ENCODE data around the gene GYS1.

Gene GYS1

DNA sequence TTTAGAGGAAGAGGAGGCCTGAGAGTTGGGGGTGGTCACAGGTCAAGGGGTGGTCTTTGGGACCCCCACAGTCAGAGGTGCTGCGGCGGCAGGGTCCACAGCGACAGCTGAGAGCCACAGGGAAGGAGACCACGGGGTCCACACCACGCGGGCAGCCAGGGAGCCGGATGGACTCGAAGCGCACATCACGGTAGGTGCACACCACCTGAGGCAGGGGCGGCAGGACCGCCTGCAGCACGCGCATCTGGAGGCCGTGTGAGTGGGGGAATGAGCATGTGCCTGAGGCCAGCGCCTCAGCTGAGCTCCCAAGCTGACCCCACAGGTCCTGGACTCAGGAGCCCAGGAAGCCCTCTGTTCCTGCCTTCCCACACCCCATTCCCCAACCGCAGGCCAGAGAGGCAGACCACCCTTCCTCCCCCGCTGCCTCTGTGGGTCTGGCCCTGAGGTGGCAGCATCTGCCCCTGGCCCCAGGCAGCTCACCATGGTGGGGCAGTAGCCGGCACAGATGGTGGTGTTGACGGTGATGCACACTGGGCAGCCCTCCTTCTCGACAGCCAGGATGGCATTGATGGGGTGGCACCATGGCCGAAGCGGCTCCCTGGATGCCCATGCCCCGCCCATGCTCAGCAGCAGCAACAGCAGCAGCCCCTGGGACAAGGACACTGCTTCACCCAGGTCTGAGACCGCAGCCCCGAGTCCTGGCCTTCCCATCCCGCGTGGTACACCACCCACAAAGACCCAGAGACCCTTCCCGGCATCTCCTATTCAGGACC is 23.1 kb upstream of the GYS1 start:
- TF ChIP-seq GATA3 (IDR thresholded peaks at IDR 0.05; ENCODE audit: low read depth, low read length) (no peak), GATA2 (IDR thresholded peaks at IDR 0.05; ENCODE audit: low read depth, low read length) (no peak)

DNA sequence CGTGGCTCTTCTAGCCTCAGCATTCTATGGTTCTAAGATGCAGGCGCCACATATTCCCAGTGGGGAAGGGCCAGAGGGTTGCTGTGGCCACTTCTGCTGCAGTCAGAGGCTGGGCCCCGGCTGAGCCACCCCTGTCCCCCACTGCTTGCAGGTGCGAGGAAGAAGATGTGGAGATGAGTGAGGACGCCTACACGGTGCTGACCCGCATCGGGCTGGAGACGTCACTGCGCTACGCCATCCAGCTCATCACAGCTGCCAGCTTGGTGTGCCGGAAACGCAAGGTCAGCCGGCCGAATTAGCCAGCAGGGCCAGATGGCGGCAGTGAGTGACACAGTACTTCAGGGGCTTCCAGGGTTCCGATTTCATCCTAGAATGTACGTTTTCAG is 21.8 kb upstream of the GYS1 start:
- TF ChIP-seq GATA3 (IDR thresholded peaks at IDR 0.05; ENCODE audit: low read depth, low read length), result no peak
- no peak for TF ChIP-seq GATA2 (IDR thresholded peaks at IDR 0.05; ENCODE audit: low read depth, low read length)

DNA sequence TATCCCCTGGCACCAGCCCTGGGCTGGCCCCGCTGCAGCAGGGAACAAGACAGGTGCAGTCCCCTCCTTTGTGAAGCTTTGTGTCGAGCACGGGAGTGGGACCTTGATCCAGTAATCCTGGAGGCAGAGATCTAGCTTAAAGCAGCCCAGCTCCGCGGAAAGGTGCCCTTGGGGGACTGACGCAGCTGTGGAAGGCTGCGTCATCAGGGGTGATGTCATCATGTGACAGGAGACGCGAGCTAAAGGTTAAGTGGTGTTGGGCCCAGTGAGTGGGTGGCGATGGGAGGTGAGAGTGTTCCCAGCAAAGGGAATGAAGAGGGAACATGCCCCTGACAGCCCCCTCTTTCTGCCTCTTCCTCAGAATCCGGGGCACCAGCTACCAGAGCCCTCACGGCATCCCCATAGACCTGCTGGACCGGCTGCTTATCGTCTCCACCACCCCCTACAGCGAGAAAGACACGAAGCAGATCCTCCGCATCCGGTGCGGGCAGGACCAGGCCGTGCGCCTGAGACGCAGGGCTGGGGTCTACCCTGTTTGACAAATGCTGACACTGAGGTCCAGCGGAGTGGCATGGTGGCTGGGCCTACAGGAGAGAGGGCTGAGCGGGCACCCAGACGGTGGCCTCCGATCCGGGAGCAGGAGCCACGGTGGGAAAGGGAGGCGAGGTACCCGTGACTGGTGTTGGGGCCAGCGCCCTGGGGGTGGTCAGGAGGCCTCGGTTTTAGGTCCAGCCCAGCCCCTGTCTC is 21.2 kb upstream of the GYS1 start:
- TF ChIP-seq GATA2 (IDR thresholded peaks at IDR 0.05; ENCODE audit: low read depth, low read length), result no peak
- no peak for TF ChIP-seq GATA3 (IDR thresholded peaks at IDR 0.05; ENCODE audit: low read depth, low read length)

DNA sequence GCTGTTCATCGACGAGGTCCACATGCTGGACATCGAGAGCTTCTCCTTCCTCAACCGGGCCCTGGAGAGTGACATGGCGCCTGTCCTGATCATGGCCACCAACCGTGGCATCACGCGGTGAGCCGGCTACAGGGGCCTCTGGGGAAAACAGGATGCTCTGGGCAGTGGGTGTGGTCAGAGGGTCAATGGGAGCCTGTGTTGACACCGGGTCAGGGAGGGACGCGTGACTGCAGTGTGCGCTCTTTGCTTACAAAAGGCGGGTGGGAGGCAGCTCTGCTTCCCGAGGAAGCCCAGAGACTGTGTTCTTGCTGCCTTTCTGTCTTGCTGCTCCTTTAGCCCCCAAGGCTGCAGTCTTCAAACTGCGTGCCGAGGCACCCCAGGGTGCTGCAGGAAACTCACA is 18.1 kb upstream of the GYS1 start:
- no peak for TF ChIP-seq GATA3 (IDR thresholded peaks at IDR 0.05; ENCODE audit: low read depth, low read length)
- no peak for TF ChIP-seq GATA2 (IDR thresholded peaks at IDR 0.05; ENCODE audit: low read depth, low read length)

DNA sequence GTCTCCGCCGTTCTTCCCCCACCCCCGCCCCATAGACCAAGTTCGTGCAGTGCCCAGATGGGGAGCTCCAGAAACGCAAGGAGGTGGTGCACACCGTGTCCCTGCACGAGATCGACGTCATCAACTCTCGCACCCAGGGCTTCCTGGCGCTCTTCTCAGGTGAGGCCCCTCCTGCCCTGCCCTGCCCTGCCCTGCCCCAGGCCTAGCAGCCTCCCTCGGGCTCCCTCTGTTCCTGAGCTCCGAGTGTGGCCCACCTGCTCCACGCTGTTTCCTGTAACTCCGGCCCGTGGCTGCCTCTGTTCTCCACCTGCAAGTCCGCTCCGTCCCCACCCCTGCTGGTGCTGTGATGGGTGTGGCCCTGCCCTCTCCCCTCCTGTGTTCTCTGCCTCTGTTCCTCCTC is 17.3 kb upstream of the GYS1 start:
- TF ChIP-seq GATA2 (IDR thresholded peaks at IDR 0.05; ENCODE audit: low read depth, low read length) (no peak), GATA3 (IDR thresholded peaks at IDR 0.05; ENCODE audit: low read depth, low read length) (no peak)

DNA sequence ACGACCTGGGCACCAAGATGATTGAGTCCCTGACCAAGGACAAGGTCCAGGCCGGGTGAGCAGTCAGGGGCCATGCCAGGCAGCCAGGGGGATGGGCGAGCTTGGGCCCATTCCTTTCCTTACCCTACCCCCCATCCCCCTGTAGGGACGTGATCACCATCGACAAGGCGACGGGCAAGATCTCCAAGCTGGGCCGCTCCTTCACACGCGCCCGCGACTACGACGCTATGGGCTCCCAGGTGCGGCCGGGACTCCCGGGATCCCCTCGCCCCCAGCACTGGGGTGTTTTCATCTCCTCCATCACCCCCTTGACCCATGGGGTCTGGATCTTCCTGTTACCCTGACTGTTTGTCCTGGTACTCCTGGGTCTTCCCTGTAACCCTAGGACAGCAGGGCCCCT is 16.7 kb upstream of the GYS1 start:
- TF ChIP-seq GATA2 (IDR thresholded peaks at IDR 0.05; ENCODE audit: low read depth, low read length) (no peak), GATA3 (IDR thresholded peaks at IDR 0.05; ENCODE audit: low read depth, low read length) (no peak)

DNA sequence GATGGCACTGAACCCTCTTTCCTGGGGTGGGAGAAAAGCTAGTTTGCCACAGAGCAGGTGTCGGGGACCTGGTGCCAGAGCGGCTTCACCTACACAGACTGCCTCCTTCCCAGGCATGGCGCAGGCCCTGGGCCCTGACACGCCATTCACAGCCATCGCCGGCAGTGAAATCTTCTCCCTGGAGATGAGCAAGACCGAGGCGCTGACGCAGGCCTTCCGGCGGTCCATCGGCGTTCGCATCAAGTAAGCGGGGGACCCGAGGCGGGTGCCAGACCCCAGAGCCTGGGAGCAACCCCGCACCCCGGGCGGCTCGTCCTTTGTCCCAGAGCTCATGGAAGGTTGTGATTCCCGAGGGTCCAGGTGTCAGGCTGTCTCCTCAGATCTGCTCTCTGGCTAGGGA is 13.8 kb upstream of the GYS1 start:
- TF ChIP-seq GATA2 (IDR thresholded peaks at IDR 0.05; ENCODE audit: low read depth, low read length), result no peak

DNA sequence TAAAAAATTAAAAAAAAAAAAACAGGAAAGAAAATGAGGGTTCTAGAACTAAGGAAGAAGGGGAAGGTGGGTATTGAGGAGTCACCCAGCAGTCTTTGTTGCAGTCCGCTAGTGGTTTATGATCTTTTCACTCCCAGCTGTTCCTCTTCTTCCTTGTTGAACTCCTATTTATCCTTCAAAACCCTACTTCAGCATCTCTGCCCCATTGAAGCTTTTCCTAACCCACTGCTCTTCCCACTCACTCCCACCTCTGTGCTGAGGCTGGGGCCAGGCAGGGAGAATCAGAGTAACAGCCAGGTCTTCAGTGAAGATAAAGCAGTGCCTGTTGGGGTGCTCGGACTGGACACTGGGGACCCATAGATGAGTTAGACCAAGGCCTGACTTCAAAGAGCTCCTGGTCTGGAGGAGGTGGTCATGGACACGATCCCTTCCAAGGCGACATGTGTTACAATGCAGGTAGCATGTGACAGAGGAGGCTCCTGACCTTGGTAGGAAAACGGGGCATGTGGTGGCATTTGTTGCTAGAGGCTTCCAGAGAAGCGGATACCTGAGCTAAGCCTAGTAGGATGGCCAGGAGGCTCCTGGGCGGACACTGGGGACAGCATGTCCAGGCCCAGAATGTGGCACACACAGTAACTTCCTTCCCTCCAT is 12.0 kb upstream of the GYS1 start:
- TF ChIP-seq GATA2 (IDR thresholded peaks at IDR 0.05; ENCODE audit: low read depth, low read length), result no peak
- TF ChIP-seq GATA3 (IDR thresholded peaks at IDR 0.05; ENCODE audit: low read depth, low read length), result no peak

DNA sequence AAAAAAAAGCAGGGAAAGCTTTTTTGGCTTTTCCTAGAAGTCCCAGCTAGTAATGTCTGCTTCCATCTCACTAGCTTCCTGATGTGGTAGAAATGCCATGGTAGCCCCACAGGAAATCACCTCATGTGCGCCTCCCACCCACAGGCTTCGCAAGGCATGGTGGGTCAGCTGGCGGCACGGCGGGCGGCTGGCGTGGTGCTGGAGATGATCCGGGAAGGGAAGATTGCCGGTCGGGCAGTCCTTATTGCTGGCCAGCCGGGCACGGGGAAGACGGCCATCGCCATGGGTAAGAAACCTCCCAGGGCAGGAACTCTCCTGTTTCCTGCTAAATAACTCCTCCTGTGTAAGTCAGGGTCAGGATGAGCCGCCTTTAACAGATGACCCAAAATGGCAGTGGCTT is 11.0 kb upstream of the GYS1 start:
- no peak for TF ChIP-seq GATA3 (IDR thresholded peaks at IDR 0.05; ENCODE audit: low read depth, low read length)
- TF ChIP-seq GATA2 (IDR thresholded peaks at IDR 0.05; ENCODE audit: low read depth, low read length), result no peak

DNA sequence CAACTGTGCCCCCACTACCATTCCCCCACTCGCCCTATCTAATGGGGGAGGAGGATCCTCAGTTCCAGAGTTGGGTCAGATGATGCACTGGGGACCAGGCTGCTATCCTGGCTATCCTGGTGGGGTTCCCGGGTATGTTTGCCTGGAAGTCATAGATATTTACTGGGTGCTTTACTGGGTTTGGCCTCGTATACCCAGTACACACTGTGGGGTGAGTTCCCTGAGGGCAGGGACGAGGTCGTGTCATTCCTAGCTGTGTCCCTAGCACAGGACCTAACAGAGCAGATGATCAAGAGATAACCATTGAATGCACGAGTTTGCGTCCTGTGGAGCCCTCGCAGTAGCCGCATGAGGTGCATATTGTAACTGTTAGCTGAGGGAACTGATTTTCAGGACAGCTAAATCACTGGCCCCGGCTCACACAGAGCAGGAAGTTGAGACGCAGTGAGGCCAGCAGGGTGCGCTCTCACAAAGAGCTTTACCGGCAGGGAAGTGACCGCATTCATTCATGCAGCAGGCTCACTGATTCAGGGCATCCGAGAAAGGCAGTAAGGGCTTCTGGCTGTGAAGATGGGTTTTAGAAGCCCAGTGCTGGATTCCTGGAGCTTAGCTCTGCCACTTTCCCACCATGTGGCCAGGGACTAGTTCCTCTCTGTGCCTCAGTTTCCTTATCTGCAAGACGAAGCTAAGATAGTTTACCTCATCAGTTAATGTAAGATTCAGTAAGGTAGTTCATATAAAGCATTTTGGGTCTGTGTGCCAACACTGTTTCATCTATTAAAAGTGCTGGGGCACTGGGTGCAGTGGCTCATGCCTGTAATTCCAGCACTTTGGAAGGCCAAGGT is 6.6 kb upstream of the GYS1 start:
- TF ChIP-seq GATA2 (IDR thresholded peaks at IDR 0.05; ENCODE audit: low read depth, low read length) (no peak), GATA3 (IDR thresholded peaks at IDR 0.05; ENCODE audit: low read depth, low read length) (no peak)

DNA sequence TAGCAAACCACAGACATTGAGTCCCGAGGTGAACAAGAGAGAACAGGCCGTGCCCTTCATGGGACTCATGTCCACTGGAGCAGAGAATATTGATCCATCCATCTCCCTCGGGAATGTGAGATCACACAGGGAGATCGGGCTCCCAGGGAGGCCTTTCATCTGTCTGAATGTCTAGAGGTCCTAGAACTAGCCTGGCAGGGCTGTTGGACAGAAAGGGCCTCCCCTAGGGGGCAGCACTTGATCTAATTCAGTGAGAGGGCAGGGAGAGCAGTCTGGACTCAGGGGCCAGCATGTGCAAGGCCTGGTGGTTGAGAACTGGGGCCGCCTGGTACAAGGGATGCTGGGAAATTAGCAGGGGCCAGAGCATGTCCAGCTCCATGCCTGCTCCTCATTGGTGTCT is 4.9 kb upstream of the GYS1 start:
- TF ChIP-seq GATA3 (IDR thresholded peaks at IDR 0.05; ENCODE audit: low read depth, low read length) (no peak), GATA2 (IDR thresholded peaks at IDR 0.05; ENCODE audit: low read depth, low read length) (no peak)

DNA sequence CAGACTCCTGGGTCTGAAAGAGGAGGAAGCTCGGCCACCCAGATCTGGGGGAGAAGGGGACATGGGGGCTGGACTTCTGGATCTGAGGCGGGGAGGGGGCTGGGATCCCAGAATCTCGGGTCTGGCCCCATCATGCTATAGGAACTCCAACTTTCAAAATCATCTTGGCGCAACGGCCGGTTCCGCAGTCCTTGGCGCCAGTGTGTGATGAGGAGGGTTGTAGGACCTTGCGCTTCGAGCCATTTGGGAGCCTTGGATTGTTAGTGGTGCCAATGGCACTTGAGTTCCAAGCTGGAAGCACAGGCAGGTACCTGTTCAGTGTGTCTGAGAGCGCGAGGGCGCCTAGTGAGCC is 902 bp upstream of the GYS1 start:
- TF ChIP-seq GATA2 (IDR thresholded peaks at IDR 0.05; ENCODE audit: low read depth, low read length) (no peak), GATA3 (IDR thresholded peaks at IDR 0.05; ENCODE audit: low read depth, low read length) (no peak)

DNA sequence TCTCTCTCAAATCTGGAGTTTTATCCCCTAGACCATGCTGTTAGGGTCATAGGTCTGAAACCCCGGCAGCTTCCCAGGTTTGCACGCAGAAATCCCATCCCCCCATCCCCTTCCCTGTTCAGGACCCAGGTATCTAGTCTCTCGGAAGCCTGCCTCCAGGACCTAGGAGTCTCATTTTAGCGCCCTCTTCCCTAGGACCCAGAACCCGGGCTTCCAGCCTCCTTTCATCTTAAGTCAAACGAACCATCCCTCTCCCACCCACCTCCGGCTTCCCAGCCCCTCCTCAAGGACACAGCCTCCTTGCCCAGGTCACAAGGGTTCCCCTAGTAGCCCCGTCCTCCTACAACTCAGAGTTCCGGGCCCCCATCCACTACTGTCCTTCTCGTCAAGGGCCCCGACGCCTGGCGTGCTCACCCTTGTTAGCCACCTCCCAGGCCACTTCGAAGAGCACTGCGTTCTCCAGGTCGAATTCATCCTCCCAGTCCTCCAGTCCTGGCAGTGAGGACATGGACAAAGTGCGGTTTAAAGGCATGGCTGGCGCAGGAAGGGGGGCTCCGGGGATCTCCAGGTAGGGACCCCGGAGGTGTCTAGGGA is 431 bp downstream of the GYS1 start:
- TF ChIP-seq GATA2 (IDR thresholded peaks at IDR 0.05; ENCODE audit: low read depth, low read length) (no peak), GATA3 (IDR thresholded peaks at IDR 0.05; ENCODE audit: low read depth, low read length) (no peak)

Data from SH-SY5Y (cell line).